Left renal pelvis (tissue), 4 donors: ENCODE results near the gene CCR7. TPM values are rescaled to one million over a fixed set of nuclear protein-coding genes. Genes with fewer than 3 reads are reported as not detected.

ENCODE experiments used
- DNase-seq, 4 donors: peaks; one replicate each; pipeline ENCODE4 v3.0.0-alpha.2; 2013; ENCODE audit warnings: low read depth in 4 of 4, low spot score in 3 of 4
- polyA plus RNA-seq, 4 donors: library from polyadenylated mRNA; unstranded; fragments of 120-200 nt; gene quantifications; one replicate each; pipeline ENCODE4 v1.2.1, GENCODE V29; 2013; ENCODE audit not compliant: insufficient read length in 4 of 4

CCR7 gene
- polyA plus RNA-seq, 4 donors = 0.14 to 0.53 (median 0.44) TPM

GRCh38 chr17:40522250-40522960, 42.9 kb downstream of the CCR7 start:
- no peak for DNase-seq

- no peak for DNase-seq
These were observed 44.2 kb downstream of the CCR7 start for GRCh38 chr17:40520991-40521453.

GRCh38 chr17:40519089-40519775, 46.0 kb downstream of the CCR7 start:
- DNase-seq = no peak

GRCh38 chr17:40518401-40519088, 46.7 kb downstream of the CCR7 start:
- no peak for DNase-seq

GRCh38 chr17:40517981-40518380, 47.3 kb downstream of the CCR7 start:
- DNase-seq = no peak

- no peak for DNase-seq
These were observed 48.0 kb downstream of the CCR7 start for GRCh38 chr17:40517286-40517662.

GRCh38 chr17:40516581-40517285, 48.5 kb downstream of the CCR7 start:
- DNase-seq = no peak

- DNase-seq = no peak
These were observed 49.7 kb downstream of the CCR7 start for GRCh38 chr17:40515491-40516041.

GRCh38 chr17:40515011-40515410, 50.3 kb downstream of the CCR7 start:
- DNase-seq = no peak

- no peak for DNase-seq
These were observed 51.0 kb downstream of the CCR7 start for GRCh38 chr17:40514013-40514875.

GRCh38 chr17:40511667-40512220, 53.5 kb downstream of the CCR7 start:
- no peak for DNase-seq

GRCh38 chr17:40511136-40511535, 54.1 kb downstream of the CCR7 start:
- DNase-seq = no peak

- DNase-seq = no peak
These were observed 55.0 kb downstream of the CCR7 start for GRCh38 chr17:40510328-40510648.

- no peak for DNase-seq
These were observed 55.5 kb downstream of the CCR7 start for GRCh38 chr17:40509626-40510327.

GRCh38 chr17:40506786-40507185, 58.5 kb downstream of the CCR7 start:
- DNase-seq = no peak
